Omental fat pad (tissue), 4 donors: ENCODE results near the gene PRPH. TPM values are rescaled to one million over a fixed set of nuclear protein-coding genes. Genes with fewer than 3 reads are reported as not detected.
"Not testable (repeated sequence)": the region's sequence is repeated elsewhere in the genome, so short reads cannot be mapped to it uniquely, and the experiment has no call there.

Experiments used
- ATAC-seq: fragments of 150-250 bp; one replicate; pipeline ENCODE4 v1.9.1; 2016; ENCODE audit warnings: mild to moderate bottlenecking, moderate library complexity; ENCODE audit not compliant: low FRiP score
- DNase-seq: peaks from one replicate; pipeline ENCODE4 v3.0.0-alpha.2; 2019; ENCODE audit warnings: low spot score
- total RNA-seq, 4 donors: library from RNA; depleted of rRNA; stranded (reverse); fragments of >200 nt; gene quantifications; one replicate each; pipeline ENCODE4 v1.1.0, GENCODE V29; 2016
- TF ChIP-seq, protein P1 (sequence below), 3 donors: fragments of 450-650 bp; IDR thresholded peaks; one replicate each; pipeline ENCODE4 v1.5.1; 2016 to 2017; ENCODE audit warnings: antibody characterized with exemption in 3 of 3, mild to moderate bottlenecking in 3 of 3, moderate library complexity in 2 of 3

PRPH gene
- 1 to 10 TPM; 1.3 to 4.4 (median 2.7) TPM for total RNA-seq

- ATAC-seq: no peak
- DNase-seq: no peak
- TF ChIP-seq, protein P1, sequence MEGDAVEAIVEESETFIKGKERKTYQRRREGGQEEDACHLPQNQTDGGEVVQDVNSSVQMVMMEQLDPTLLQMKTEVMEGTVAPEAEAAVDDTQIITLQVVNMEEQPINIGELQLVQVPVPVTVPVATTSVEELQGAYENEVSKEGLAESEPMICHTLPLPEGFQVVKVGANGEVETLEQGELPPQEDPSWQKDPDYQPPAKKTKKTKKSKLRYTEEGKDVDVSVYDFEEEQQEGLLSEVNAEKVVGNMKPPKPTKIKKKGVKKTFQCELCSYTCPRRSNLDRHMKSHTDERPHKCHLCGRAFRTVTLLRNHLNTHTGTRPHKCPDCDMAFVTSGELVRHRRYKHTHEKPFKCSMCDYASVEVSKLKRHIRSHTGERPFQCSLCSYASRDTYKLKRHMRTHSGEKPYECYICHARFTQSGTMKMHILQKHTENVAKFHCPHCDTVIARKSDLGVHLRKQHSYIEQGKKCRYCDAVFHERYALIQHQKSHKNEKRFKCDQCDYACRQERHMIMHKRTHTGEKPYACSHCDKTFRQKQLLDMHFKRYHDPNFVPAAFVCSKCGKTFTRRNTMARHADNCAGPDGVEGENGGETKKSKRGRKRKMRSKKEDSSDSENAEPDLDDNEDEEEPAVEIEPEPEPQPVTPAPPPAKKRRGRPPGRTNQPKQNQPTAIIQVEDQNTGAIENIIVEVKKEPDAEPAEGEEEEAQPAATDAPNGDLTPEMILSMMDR (IDR thresholded peaks at IDR 0.05): no peak
These were observed at the start of gene PRPH for GRCh38 chr12:49295082-49295936. TSS of gene PRPH (plus strand) at chr12:49295147. CDS start at chr12:49295201, 54 bp downstream.

- TF ChIP-seq, protein P1 (IDR thresholded peaks at IDR 0.05): no peak
- ATAC-seq: no peak
- DNase-seq: no peak
These were observed 43.6 kb upstream of the PRPH start for GRCh38 chr12:49251357-49251756.

DNA sequence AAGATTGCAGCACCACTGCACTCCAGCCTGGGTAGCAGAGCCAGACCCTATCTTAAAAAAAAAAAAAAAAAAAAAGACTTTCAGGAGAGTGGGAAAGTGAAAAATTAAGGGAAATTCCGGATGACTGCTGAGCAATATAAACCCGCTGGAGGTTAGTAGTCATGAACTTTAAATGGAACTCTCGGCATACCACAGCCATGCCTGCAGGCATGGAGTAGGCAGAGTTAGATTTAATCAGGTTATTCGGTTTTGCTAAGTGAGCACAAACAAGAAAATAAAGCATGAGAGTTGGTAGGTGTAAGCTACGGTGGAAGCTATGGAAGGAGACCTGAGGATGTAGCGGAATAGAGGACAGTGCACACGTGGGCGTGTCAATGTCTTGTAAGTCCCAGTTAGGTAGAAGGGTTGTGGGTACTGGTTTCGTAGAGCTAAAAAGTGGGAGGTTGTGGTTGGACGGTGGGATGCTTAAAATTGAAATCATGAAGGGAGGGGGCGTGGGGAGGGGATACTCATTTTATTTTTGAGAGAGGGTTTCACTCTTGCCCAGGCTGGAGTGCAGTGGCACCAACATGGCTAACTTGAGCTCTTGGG, 41.8 kb upstream of the PRPH start:
- ATAC-seq (no peak), DNase-seq (no peak)
- TF ChIP-seq, protein P1 (IDR thresholded peaks at IDR 0.05): no peak

DNA sequence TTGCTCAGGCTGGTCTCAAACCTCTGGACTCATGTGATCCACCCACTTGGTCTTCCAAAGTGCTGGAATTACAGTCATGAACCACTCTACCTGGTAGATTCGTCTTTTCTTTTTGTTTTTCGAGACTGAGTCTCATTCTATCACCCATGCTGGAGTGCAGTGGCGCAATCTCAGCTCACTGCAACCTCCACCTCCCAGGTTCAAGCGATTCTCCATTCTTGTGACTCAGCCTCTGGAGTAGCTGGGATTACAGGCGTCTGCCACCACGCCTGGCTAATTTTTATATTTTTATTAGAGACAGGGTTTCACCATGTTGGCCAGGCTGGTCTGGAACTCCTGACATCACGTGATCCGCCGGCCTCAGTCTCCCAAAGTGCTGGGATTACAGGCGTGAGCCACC, 39.5 kb upstream of the PRPH start:
- not testable (repeated sequence) for DNase-seq, ATAC-seq

DNA sequence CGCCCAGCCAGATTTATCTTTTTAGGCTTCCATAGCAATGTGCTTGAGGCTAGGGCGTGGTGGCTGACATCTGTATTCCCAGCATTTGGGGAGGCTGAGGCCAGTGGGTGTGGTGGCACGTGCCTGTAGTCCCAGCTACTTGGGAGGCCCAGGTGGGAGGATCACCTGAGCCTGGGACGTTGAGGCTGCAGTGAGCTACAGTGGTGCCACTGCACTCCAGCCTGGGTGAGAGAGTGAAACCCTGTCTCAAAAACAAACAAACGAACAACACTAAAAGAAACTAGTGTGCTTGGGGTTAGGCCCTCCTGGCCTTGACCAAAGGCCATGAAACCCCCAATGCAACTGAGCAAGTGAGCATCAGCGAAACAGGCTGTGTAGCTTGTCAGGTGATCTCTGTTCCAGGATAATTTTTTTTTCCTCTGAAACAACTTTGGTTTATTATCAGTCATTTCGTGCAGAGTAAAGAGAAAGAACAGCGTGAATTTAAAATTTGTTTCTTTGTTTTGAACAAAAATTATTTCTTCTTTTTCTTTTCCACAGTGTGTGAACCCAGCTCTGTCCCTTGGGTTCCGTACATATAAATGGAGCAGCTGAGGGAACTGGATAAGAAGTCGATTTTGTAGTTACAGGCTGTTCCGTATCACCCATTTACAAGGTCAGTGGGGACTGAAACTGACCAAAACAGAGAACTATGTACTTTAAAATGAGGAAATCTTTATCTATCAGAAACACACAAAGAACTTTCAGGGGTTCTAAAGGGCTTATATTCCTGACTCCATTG, 38.9 kb upstream of the PRPH start:
- no peak for DNase-seq
- ATAC-seq: no peak
- TF ChIP-seq, protein P1 (IDR thresholded peaks at IDR 0.05): no peak

DNA sequence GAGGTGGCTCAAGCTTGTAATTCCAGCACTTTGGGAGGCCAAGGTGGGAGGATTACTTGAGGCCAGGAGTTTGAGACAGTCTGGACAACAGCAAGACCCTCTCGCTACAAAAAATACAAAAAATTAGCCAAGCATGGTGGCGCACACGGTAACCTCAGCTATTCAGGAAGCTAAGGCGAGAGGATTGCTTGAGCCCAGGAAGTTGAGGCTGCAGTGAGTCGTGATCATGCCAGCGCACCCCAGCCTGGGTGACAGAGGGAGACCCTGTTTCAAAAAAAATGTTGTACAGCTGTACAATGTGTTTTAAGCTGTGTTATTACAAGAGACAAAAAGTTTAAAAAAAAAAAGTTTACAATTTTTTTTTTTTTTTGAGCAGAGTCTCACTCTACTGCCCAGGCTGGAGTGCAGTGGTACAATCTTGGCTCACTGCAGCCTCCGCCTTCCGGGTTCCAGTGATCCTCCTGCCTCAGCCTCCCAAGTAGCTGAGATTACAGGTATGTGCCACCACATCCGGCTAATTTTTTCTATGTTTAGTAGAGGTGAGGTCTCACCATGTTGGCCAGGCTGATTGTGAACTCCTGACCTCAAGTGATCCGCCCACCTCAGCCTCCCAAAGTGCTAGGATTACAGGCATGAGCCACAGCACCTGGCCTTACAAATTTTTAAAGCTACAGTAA, 37.3 kb upstream of the PRPH start:
- ATAC-seq, DNase-seq: not testable (repeated sequence)

- ATAC-seq: no peak
- no peak for DNase-seq
- TF ChIP-seq, protein P1 (IDR thresholded peaks at IDR 0.05): no peak
These were observed 35.5 kb upstream of the PRPH start for GRCh38 chr12:49259452-49259851.
